Stromal cell of bone marrow (primary cell): ENCODE results near the gene CYTH4.
A peak's percentile ranks its signal among the peaks of the same experiment; 100 is the strongest.

Experiments used
- DNase-seq: peaks from one replicate; pipeline ENCODE4 v3.0.0-alpha.2; 2012; ENCODE audit warnings: low read depth

Gene CYTH4

DNA sequence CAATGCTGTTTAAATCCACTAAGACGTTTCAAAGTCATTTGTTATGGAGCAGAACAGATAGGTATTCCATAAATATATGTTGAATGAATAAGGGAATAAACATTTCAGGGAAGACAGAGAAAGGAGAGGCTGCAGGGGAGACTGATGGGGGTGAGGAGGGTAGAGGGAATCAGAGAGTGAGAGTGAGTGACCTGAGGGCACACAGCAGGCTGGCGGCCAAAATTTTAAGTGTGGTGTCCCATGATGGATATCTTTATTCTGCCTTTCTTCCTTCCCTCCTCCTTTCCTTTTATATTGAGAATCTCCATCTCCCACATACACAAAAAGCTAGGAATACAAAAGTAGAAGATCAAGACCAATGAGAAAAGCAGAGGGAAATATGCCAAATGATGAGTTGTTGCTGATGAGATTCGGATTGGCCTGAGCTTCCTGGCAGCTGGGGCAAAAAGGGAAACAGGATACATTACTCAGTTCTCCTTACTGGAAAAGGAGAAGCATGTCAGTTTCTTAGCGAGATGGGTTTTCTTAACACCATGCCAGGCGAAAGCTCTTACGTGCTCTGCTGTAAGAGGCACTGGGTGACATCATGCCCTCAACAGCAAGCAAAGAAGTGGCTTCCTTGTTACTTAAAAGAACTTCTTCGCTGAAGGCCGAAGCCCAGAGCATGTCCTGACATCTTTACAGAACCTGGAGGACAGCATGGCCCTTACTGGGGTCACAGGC, 11.2 kb upstream of the CYTH4 start:
- DNase-seq: peak; percentile 26

DNA sequence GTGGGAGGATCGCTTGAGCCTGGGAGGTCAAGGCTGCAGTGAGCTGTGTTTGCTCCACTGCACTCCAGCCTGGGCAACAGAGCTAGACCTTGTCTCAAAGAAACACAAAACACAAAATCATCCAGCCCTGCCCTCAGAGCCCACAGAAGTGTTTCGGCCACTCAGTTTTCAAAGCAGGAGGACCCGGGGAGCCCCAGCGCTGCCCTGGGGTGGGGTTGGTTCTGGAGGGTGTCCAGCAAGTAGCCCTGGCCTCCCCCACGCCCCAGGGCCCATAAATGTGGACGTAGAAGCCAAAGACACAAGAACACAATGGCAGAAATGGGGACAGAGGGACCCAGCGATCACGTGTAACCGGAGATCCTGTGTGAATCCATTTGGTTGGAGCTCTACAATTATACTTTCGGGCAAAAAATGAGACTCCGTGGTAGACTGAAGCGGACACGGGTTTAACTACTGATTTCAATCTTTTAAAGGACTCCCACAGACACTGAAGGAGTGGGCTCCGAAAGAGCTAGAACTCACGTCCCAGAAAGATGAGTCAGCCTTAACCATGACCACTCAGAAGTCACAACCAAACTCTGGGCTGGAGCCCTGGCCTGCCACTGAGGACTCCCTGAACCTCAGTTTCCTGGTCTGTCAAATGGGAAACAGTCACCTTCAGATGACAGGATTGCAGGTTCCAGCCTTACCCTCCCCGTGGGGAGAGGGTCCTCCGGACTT, 9.0 kb upstream of the CYTH4 start:
- DNase-seq: peak; percentile 59

DNA sequence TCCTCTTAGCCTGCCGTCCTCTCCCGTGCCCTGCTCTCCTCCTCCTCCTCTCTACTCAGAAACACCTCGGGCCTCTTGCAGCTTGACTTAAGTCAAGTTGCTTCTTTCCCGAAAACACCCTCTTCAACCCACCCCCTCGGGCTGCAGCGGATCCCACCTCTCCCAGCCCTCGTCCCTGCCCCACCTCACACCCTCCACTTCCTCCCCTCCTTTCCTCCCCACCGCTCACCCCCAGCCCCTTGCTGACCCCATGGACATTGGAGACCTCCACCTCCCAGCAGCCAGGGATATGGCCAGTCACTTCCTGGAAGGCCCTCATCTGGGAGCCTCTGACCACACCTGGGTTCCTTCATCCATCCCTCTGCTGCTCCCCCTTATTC, 8.5 kb upstream of the CYTH4 start:
- no peak for DNase-seq

DNA sequence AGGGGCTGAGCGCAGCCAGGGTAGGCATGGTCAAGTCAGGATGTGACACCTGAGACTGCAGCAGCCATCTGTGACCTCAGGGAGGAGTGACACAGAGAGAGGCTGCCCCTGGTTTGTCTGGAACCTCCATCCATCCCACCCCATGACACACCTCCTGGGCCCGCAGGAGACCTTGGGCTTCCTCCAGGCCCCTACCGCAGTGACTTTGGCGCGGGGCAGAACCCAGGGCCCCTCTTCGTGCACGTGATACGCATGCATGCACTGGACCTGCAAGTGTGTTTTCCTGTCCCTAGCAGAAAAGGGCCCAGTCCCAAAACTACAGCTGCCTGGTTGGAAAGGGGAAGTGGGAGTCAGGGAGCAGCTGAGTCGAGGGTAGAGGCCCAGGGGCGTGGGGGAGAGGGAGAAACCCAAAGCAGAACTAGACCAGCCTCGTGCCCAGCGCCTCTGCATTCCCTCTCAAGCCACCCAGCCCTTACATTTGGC, 7.9 kb upstream of the CYTH4 start:
- DNase-seq: no peak

DNA sequence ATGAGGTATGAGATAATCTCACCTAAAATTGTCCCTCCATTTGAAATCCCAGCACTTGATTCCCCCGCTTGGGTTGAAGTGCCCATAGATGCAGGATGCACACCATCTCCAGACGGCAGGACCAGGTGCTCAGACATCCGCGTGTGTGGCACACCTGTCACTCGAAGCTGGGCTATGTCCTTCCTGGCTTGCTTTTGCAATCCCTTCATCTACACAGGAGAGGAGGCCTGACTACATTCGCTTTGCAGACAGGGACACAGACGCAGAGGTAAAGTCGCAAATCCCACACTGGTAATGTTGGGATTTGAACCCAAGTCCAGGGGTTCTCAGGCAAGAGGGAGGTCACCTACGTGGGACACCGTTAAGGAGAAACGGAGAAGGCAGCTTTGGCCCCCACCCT, 7.2 kb upstream of the CYTH4 start:
- DNase-seq: no peak

DNA sequence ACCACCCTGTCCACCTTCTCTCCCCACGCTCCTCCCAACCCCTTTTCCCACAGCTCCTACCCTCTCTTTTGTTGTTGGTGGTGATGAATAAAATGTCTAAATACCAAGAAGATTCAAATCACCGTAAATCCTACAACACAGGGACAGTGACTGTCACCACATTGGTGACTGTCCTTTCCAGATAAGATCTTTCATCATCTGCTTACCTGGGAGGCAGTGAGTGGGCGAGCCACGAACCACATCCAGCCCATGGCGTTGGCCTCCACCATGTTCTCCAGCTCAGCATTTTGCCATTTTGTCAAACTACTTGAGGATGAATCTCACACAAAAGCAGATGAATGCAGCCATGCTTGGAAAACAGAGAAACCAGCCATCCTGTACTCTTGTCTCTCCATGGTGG, 6.7 kb upstream of the CYTH4 start:
- no peak for DNase-seq

DNA sequence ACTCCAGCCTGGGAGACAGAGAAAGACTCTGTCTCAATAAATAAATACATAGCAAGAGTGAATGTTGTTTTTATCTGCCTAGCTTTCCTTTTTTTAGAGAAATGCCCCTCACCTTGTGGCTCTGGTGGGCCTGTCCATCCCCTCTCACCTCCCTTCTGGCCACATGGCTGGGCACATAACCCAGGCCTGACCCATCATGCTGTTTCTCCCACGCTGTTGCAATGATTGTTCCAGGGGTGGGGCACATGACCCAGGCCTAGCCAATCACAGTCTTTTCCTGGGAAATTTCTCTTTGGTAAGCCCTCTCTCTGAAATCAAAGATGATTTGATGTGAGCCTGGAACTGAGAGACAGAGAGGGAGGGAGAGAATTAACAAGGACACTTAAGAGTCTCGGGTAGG, 5.5 kb upstream of the CYTH4 start:
- no peak for DNase-seq

DNA sequence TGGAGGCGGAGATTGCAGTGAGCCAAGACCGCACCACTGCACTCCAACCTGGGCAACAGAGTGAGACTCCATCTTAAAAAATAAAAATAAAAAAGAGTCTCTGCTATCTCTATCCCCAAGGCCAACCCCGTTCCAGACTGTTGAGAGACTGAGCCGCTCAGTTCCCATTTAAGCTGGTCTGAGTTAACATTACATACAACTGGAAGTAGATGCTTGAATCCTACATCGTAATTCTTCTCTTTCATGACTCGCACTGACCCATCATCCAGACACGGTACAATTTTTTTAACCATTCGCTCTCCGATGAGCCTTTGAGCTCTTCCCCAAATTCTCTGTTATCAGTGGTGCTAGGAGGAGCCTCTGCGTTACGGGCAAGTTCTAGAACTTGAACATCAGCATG, 4.9 kb upstream of the CYTH4 start:
- DNase-seq: no peak

DNA sequence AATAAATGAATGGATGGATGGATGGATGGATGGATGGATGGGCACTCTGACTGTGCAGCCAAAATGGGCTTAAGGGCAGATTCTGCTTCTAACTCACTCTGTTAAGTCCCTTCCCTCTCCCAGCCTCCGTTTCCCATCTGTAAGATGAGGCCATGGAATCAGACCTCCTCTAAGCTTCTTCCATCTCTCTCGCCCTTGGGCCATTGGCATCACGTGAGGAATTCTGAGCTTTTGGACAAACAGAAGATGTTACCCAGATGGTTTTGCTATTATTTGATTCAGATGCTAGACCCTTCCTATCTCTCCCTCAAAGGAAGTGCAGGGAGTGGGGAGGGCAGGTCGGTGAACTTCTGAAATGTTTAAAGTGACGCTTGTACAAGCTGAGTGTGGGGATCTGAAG, 4.0 kb upstream of the CYTH4 start:
- DNase-seq: no peak

DNA sequence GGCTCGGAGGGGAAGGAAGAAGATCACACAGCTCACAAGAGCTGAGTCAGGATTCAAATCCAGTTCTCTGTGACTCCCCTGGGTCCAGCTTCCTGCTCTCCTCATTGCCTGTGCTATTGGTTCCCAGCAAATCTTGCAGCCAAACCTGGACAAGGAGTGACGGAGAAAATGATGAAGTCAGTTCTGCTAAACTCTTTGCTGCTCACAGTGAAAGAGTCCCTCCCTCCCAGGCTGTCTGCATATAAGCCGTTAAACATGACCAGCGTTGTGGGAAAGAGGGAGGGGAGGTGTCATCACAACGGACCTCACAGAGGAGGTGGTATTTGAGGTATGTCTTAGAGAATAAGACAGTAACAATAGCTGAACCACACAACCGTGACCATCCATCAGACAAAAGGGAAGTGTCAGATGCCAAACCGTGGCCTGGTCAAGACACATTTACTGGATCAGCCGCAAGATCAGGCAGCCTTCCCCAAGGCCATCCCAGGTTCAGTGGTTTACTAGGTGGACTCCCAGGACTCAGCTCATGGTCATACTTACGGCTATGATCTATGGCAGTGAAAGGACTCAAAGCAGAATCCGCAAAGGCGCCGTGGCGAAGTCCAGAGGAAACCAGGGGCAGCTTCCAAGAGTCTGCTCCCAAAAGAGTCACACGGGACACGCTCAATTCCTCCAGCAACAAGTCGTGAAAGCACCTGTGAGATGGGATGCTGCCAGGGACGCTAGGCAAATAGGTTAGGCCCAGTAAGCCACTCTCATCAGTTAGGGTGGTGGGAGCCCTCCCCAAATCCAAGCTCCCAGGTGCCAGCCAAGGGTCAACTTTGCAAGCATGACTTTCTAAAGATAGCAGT, 2.8 kb upstream of the CYTH4 start:
- no peak for DNase-seq

DNA sequence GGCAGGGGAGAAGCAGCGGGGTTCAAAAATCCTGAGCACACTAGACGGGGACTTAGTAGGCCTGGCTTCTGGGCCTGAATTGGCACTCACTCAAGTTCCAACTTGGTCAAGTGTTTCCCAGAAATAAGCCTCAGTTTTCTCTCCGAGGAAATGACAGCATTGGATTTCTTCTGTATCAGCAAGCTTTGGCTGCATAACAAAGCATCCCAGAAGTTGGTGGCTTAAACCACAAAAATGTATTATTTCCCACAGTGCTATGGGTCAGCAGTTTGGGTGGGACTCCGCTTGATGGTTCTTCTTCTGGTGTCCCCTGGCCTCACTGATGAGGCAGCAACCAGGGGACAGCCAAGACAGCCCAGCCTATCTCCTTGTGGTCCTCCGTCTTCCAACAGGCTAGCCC, 1.6 kb upstream of the CYTH4 start:
- no peak for DNase-seq

DNA sequence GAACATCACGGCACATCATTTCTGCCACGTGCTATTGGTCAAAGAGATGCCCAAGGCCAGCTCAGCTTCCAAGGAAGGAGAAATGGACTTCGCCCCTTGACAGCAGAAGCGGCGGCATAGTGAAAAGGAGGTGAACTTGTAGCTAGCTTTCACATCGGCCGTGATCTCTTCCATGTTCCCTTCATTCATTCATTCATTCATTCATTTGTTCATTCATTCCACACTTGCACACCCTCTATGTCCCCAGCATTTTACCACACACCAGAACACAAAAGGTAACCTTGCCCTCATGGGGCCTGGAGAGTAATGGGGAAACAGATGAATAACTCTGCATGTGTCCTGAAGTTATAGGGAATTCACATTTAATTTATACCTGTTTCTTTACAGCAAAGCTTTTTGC, 1.1 kb upstream of the CYTH4 start:
- no peak for DNase-seq

DNA sequence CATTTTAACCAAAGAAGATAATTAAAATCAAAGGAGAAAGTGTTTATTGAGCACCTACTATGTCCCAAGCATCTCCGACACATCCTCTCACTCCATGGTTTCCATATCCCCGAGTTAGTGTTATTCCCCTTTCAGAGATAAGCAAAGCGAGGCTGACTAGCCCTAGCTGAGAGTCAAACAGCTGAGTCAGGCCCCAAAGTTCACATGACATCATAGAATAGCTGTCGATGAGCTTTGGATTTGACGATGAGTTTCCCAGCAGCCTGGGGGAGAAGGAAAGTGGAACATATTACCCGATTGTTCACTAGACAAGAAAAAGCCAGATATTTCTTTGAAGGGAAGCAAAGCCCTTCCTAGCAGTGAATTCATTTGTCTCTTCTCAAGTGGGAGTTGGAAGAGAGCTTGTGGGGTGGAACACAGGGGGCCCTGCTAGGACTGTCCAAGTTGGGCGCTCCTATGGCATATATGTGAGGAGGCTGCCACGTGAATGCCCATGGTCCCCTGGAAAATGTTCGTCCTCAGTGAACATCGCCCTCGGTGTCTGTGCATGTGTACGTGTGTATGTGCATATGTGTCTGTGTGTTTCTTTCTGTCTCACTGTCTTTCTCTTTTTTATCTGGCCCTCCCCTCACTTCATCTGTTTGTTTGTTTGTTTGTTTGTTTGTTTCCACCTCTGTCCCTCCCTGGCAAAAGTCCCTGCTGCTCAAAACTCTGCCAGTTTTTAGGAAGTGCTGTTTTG, 493 bp upstream of the CYTH4 start:
- no peak for DNase-seq

DNA sequence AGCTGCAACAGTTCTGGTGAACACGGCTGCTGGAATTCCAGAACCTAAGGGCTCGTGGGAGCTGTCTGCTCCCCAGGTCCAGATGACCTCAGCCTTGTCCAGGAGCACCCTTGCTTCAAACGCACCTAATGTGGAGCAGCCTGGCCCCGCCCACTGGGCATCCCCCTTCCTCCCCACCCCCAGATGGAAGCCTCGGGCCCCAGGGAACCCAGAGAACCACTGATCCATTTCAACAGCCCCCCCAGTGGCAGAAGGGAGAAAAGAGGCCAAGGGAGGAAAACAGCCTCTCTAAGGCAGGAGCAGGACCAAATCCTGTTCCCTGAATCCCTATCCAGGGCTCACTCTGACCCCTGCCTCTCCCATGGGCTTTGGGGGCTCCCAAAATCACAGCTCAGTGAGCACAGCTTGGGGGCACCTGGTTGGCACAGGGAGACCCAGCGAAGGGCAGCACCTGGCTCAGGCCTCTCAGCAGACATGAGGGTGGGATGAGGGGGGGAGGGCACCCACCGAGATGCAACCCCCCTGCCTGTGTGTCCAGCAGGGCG, 1.2 kb downstream of the CYTH4 start:
- no peak for DNase-seq

DNA sequence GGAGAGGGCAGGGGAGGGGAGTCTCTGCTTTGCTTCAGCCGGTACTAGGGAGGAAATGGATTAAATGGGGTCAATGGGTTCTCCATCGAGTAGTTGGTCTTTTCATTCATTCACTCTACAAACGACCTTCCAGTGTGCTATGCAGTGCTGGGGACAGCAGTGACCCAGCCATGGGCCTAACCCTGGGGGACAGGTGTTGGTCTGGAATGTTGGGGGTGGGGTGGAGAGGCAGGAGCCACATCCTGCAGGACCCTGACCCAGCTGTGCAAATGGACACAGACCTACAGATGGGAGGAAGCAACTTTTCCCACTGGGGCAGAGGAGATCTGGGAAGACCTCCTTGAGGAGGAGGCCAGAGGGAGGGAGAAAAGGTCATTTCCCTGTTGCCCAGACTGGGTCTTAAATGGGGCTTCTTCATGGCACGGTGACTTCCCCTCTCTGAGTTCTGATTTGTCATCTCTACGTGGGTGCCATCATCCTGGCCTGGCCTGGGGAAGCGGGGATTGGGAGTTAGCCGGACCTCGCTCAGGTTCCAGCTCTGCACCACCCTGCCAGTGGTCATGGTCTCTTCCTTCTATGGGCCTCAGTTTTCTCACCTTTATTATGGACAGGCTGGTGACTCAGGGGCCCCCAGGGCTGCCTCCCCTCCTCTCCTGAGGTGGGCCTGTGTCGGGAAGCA, 2.0 kb downstream of the CYTH4 start:
- no peak for DNase-seq

DNA sequence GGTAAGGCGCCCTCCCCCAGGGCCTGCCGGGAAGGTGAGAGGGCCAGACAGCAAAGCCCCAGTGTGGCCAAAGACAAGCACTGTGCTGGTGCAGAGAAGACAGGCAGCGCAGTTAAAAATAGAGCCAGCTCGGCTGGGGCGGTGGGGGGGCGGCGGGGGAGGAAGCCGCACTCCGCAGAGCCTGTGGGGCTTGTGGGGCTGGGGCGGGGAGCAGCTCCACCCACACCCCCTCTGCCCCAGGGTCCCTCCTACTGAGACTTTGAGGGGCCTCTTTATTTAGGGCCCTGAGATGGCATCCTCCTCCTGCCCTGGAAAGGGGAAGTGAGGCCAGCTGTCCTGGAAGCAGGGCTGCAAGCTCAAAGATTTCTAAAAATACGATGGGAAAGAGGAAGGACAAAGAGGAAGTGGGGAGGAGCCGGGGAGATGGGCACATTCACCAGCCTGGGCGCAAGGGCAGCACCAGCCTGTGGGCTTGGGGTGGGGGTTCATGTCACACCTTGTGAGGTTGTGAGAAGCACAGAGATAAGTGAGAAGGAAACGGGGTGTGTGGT, 2.6 kb downstream of the CYTH4 start:
- no peak for DNase-seq

DNA sequence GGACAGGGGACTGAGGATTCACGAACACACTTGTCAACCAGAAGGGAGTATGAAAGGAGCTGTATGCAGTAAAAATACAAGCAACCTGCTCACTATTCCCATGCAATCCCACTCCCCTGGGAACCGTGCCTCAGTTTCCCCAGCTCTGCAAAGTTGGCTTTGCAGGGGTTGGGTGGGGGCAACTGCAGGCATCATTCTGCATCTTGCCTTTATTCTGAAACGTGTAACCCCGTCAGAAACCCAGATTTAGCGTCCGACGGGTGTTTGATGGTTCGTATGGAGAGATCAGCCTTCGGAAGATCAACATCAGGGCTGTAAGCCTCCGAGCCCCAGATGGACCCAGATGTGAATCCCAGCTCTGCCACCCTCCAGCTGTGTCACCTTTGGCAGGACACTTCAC, 3.6 kb downstream of the CYTH4 start:
- DNase-seq: no peak

DNA sequence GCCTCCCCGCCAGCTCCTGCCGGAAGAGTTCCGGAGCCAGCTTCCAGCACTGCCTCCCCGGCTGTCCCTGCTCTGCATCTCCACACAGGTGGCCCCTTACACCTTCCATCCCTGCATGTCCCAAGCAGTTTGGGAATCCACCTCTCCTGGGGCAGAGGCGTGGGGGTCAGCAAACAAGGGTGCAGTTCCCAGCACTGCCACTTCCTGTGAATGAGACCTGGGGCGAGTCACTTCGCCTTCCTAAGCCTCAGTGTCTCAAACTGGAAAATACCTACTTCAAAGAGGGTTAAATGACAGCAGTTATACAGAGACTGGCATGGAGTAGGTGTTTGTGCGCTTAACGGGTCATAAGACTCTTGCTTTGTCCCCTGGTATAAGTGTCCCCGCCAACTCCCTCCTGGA, 5.2 kb downstream of the CYTH4 start:
- no peak for DNase-seq

DNA sequence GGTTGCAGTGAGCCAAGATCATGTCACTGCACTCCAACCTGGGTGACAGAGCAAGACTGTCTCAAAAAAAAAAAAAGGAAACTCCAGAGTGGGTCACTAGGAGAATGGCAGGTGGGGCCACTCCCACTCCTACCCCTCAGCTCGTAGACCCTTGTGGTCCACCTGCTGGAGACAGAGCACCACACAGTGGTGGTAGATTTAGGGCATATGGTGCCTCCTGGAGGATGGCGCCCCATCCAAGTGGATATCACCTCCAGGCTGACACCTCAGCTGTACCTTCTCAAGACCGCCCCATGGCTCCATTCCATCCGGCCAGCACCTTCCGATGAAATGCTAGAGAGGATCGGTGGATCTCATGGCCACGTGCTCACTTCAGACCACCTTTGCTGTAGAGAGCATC, 6.2 kb downstream of the CYTH4 start:
- DNase-seq: no peak

DNA sequence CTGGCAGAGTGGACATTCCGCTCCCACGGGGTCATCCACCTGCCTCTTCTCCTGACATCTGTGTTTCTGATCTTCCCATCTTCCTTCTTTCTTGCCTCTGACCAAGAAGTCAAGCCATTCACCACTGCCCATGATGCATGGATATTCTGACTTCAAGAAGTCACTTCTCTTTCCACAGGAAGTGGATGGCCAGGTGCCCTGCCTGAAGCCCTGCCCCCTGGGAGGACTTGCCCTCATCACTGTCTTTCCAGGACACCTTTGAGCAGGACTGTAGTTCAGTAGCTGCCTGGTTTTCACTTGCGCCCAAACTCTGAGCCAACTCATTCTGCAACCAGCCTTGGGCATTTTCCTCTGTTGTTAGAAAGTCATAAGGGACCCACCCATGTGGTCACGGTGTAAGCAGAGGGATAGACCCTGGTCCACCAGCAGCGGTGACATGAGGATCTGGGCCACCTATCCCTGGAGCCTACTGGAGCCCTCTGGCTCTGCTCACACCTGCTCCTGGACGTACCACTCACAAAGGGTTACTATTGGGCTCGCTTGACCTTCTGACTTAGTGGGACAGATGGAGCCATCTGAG, 6.9 kb downstream of the CYTH4 start:
- no peak for DNase-seq

DNA sequence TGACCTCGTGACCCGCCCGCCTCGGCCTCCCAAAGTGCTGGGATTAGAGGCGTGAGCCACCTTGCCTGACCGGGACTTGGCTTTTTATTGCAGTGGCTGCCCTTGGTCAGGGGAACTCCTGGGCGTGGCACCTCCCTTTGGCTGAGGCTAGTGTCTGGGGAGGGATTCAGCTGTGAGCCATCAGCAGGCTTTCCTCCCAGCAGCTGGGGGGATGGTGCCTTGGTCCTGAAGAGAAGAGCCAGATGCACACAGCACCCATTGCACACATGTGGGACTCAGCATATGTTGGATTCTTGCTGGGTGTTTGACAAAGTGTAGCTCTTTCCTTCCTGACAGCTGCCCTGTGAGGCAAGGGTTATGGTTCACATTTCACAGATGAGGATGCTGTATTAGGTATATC, 8.4 kb downstream of the CYTH4 start:
- peak; percentile 43 for DNase-seq
